Measurements from ENCODE around the gene NECTIN2. TPM values are rescaled to one million over a fixed set of nuclear protein-coding genes. Genes with fewer than 3 reads are reported as not detected.
"Not testable (repeated sequence)": the region's sequence is repeated elsewhere in the genome, so short reads cannot be mapped to it uniquely, and the experiment has no call there.

The NECTIN2 gene
- total RNA-seq, 1 donor from 2014 or later: 54.2 TPM

- Histone ChIP-seq H3K9ac (no peak overlapping the region), H2AFZ (replicated peaks) (no peak overlapping the region), H3K36me3 (no peaks in the 10 kb centered on the region), H3K4me3 (no peak overlapping the region), H3K4me1 (peaks cover 9% of the 10 kb centered on the region), H3K4me2 (no peak overlapping the region), H3K27me3 (no peaks in the 10 kb centered on the region), H4K20me1 (ENCODE audit: low read depth) (peaks cover 2% of the 10 kb centered on the region), H3F3A (ENCODE audit: low read depth) (peaks cover 14% of the 10 kb centered on the region), H3K9me3 (ENCODE audit: low read depth) (no peaks in the 10 kb centered on the region), H3K27ac (no peak overlapping the region), H3K79me2 (ENCODE audit: low read depth) (no peaks in the 10 kb centered on the region)
- H3K9me3 Mint-ChIP-seq: no peaks in the 10 kb centered on the region
- H3K4me1 Mint-ChIP-seq: peaks cover 27% of the 10 kb centered on the region
- H3K27me3 Mint-ChIP-seq (ENCODE audit: insufficient read depth, low read depth): peaks cover 3% of the 10 kb centered on the region
- H3K36me3 Mint-ChIP-seq: peaks cover 2% of the 10 kb centered on the region
- DNase-seq (ENCODE audit: low spot score): no peak
- H3K27ac Mint-ChIP-seq: no peak overlapping the region
- H3K4me3 Mint-ChIP-seq: peak overlapping the region; percentile 46
- TF ChIP-seq CTCF (IDR thresholded peaks at IDR 0.05): no peak
- no peak for TF ChIP-seq EZH2phosphoT487 (IDR thresholded peaks at IDR 0.05)
- no peak for TF ChIP-seq EZH2 (IDR thresholded peaks at IDR 0.05)
Measured at GRCh38 chr19:44912854-44913253, 66.8 kb downstream of the NECTIN2 start.

- H3K27ac Mint-ChIP-seq: peak overlapping the region; percentile 7
Measured at GRCh38 chr19:44913512-44914432, 67.7 kb downstream of the NECTIN2 start.

GRCh38 chr19:44914433-44915206, 68.5 kb downstream of the NECTIN2 start, which contains the start of gene APOC1:
Gene APOC1, plus strand, starts transcription at chr19:44914608. Its CDS starts 284 bp downstream, at chr19:44914892.
- H4K20me1 ChIP-seq (ENCODE audit: low read depth); H3K9me3 ChIP-seq (ENCODE audit: low read depth); H3K36me3 Mint-ChIP-seq; H3K36me3 ChIP-seq; H3K4me1 ChIP-seq; H3K27me3 ChIP-seq; H3K27me3 Mint-ChIP-seq (ENCODE audit: insufficient read depth, low read depth); H3K9me3 Mint-ChIP-seq; H3K9ac ChIP-seq; H3K27ac ChIP-seq; H3K79me2 ChIP-seq (ENCODE audit: low read depth): not testable (repeated sequence)
- DNase-seq (ENCODE audit: low spot score): peak; percentile 94
- H3F3A ChIP-seq (ENCODE audit: low read depth): peaks cover 14% of the 10 kb centered on the region
- H3K4me2 ChIP-seq: peak within 1 kb of the TSS; percentile 78
- peak within 1 kb of the TSS; percentile 64 for H3K4me3 ChIP-seq
- H3K4me3 Mint-ChIP-seq: peak within 1 kb of the TSS; percentile 93
- H3K27ac Mint-ChIP-seq: peak within 1 kb of the TSS; percentile 98
- peak within 1 kb of the TSS; percentile 86 for H2AFZ ChIP-seq (replicated peaks)
- peaks cover 27% of the 10 kb centered on the region for H3K4me1 Mint-ChIP-seq

More at GRCh38 chr19:44913512-44914432, 67.7 kb downstream of the NECTIN2 start:
- not testable (repeated sequence) for H3K9ac ChIP-seq; H3K27ac ChIP-seq; H3K9me3 Mint-ChIP-seq; H3K36me3 ChIP-seq; H4K20me1 ChIP-seq (ENCODE audit: low read depth); H2AFZ ChIP-seq (replicated peaks); H3K27me3 Mint-ChIP-seq (ENCODE audit: insufficient read depth, low read depth); H3K27me3 ChIP-seq; H3K79me2 ChIP-seq (ENCODE audit: low read depth); H3K36me3 Mint-ChIP-seq; H3K4me1 ChIP-seq; H3K9me3 ChIP-seq (ENCODE audit: low read depth)
- Mint-ChIP-seq H3K4me1 (peaks cover 27% of the 10 kb centered on the region), H3K4me3 (peak overlapping the region; percentile 93)
- H3F3A ChIP-seq (ENCODE audit: low read depth): peaks cover 14% of the 10 kb centered on the region
- peak overlapping the region; percentile 78 for H3K4me2 ChIP-seq
- peak overlapping the region; percentile 64 for H3K4me3 ChIP-seq
- peak; percentile 14 for DNase-seq (ENCODE audit: low spot score)

- Histone ChIP-seq H3K4me3 (no peak overlapping the region), H3K27me3 (no peaks in the 10 kb centered on the region), H3K27ac (no peak overlapping the region), H4K20me1 (ENCODE audit: low read depth) (no peaks in the 10 kb centered on the region), H3F3A (ENCODE audit: low read depth) (no peaks in the 10 kb centered on the region), H3K4me1 (no peaks in the 10 kb centered on the region), H3K4me2 (no peak overlapping the region), H3K79me2 (ENCODE audit: low read depth) (no peaks in the 10 kb centered on the region), H3K9me3 (ENCODE audit: low read depth) (no peaks in the 10 kb centered on the region), H3K9ac (no peak overlapping the region), H3K36me3 (no peaks in the 10 kb centered on the region), H2AFZ (replicated peaks) (no peak overlapping the region)
- no peak for TF ChIP-seq EZH2 (IDR thresholded peaks at IDR 0.05)
- no peak for TF ChIP-seq EZH2phosphoT487 (IDR thresholded peaks at IDR 0.05)
- TF ChIP-seq CTCF (IDR thresholded peaks at IDR 0.05): no peak
- H3K27me3 Mint-ChIP-seq (ENCODE audit: insufficient read depth, low read depth): peaks cover 10% of the 10 kb centered on the region
- no peak for DNase-seq (ENCODE audit: low spot score)
- H3K4me3 Mint-ChIP-seq: no peak overlapping the region
- H3K27ac Mint-ChIP-seq: no peak overlapping the region
- H3K9me3 Mint-ChIP-seq: no peaks in the 10 kb centered on the region
- peaks cover 9% of the 10 kb centered on the region for H3K4me1 Mint-ChIP-seq
- no peaks in the 10 kb centered on the region for H3K36me3 Mint-ChIP-seq
Measured at GRCh38 chr19:44924243-44924725, 78.2 kb downstream of the NECTIN2 start.
